ENCODE measurements around the gene CNOT6.
"Not testable (repeated sequence)": the region's sequence is repeated elsewhere in the genome, so short reads cannot be mapped to it uniquely, and the experiment has no call there.

Gene CNOT6

DNA sequence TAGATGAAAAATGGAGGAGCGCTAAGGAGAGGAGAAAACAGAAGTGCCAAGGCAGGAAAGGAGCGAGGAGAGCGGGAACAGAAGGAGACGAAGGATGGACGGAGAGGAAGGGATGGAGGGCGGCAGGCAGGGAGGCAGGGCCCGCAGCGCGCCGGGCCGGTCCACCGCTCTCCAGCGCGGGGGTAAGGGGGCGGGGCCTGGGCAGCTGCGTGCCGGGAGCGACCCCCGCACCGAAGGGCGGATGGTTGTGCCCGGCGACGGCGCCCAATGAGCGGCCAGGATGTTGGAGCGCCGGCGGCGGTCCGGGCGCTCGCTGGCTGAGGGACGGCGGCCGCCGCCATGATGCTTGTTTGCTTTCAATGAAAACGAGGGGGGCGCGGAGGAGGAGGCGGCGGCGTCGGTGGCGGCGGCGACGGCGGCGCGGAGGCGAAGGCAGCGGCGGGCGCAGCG, at the start of gene CNOT6:
CNOT6 (plus strand) TSS at position 320 of the 450 bp plus-strand sequence. CDS start 34,898 bp downstream, outside the sequence.
- DNase-seq: peak; percentile 93 to 97

DNA sequence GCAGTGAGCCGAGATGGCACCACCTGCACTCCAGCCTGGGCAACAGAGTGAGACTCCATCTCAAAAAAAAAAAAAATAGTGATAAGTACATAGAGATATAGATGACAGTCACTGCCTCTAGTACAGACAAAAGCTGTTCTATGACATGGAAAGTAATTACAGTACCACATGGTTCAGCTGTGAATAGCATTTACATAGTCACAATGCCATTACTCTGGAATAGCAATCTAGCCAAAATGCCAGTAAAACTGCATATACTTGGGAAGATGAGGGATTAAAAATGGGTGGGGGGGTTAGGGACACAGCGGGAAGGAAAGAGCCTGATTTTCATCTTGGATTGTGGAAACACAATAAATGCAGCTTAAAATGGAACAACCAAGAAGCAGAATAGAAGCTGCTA, 39.4 kb upstream of the CNOT6 start:
- no peak for DNase-seq

DNA sequence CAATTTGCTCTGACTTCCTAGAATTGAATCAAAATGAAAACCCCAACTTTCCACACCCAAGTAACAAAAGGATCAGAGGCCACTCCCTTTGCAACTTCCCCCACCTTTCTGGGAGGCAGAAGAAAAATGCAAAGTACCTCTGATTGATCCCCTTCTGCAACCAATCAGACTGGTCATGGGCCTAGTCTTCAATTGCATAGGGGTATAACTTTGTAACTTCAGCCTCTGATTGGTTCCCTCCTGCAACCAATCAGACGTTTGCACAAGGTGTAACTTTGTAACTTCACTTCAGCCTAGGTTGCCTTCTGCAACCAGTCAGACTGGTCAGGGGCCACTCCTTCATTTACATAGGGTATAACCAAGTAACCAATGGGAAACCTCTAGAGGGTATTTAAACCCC, 38.3 kb upstream of the CNOT6 start:
- no peak for DNase-seq

DNA sequence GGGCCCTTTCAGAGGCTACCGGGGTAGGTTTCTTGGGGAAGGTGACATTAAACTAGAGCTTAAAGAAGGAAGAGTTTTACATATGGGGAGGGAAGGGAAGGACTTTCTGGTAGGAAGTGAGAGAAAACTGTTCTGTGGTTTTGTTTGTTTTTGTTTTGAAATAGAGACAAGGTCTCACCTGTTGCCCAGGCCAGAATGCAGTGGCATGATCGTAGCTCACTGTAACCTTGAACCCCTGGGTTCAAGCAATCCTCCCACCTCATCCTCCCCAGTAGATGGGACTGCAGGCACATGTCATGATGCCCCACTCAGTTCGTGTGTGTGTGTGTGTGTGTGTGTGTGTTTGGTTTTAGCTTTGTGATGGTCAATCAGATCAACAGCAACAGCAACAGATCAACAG, 37.4 kb upstream of the CNOT6 start:
- no peak for DNase-seq

DNA sequence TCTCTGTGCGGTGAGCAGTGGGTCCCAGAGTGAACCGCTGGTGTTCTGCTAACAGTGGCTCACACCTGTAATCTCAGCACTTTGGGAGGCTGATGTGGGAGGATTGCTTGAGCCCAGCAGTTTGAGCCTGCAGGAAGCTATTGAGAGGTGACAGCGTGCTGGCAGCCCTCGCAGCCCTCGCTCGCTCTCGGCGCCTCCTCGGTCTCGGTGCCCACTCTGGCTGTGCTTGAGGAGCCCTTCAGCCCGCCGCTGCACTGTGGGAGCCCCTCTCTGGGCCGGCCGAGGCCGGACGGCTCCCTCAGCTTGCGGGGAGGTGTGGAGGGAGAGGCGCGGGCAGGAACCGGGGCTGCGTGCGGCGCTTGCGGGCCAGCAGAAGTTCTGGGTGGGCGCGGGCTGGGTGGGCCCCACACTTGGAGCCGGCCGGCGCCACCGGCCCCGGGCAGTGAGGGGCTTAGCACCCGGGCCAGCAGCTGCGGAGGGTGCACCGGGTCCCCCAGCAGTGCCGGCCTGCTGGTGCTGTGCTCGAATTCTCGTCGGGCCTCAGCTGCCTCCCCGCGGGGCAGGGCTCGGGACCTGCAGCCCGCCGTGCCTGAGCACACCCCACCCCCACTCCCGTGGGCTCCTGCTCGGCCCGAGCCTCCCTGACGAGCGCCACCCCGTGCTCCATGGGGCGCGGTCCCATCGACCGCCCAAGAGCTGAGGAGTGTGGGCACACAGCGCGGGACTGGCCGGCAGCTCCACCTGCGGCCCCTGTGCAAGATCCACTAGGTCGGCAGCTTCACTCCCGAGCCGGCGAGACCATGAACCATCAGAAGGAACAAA, 35.1 kb upstream of the CNOT6 start:
- not testable (repeated sequence) for DNase-seq

DNA sequence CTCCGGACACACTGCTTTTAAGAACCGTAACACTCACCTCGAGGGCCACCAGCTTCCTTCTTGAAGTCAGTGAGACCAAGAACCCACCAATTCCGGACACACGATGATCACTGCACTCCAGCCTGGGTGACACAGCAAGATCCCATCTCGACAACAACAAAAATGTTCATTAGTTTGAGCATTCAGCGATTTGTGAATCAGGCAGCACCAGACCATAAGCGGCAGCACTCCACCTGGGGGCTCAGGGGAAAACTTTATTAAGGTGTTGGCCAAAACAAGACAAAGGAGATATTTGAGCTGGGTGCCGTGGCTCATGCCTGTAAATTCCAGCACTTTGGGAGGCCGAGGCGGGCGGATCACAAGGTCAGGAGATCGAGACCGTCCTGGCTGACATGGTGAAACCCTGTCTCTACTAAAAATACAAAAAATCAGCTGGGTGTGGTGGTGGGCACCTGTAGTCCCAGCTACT, 34.5 kb upstream of the CNOT6 start:
- not testable (repeated sequence) for DNase-seq

DNA sequence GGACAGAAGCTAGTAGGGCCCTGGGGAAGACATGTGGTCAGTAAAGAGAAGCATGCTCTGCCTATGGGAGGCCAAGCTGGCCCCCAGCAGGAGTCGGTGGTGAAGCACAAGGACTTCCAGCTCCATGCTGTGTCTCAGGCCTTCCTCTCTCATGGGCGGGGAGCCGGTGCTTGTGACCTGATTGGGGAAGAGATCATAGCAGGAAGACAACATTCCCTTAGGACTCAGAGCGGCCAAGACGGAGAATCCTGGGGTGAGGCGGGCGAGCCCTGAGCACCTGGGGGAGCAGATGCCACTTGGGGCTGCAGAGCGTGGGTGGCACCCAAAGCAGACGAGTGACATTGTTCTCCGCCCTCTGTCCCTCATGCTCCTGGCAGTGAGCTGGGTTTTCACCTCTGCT, 33.3 kb upstream of the CNOT6 start:
- DNase-seq: no peak

DNA sequence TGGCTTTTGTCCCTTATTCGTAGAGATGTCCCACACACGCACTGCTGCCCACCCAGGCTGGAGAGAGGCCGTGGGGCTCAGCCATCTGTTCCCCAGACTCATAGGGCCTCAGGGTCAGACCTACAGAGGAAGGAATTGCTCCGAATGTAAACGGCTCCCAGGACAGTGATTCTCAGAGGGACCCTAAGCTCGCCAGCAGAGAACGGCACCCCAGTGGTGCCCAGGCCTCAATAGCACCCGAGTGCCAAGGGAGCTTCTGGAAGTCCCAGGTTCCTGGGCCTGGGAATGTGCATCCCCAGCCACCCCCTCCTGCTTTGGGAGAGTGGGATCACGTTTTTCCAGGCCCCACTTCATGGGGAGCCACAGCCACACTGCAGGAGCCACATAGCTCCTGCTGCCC, 32.9 kb upstream of the CNOT6 start:
- no peak for DNase-seq

DNA sequence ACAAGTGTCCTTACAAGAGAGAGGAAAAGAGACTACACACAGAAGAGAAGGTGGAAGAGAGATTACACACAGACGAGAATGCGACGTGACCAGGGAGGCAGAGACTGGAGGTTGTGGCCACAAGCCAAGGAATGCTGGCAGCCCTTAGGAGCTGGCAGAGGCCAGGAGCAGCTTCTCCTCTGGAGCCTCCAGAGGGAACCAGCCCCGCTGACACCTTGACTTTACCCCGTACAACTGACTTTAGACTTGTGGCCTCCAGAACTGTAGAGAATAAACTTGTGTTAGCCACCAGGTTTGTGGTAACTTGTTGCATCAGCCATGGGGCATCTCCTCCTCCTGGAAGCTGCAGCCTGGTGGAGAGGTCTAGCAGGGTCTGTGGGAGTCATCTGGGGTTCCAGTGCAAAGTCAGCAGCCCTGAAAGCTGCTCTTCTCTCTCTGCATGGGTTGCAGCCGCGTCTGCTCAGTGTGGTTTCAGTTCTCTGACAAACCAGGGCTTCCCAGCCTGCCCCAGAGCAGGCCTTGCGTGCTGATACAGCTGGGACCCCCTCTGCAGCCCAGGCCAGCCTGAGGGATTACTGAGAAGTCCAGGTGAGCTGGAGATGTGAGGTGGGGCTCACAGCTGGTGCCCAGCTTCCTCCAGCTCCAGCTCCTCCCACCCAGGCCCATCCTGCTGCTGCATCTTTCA, 30.8 kb upstream of the CNOT6 start:
- no peak for DNase-seq

DNA sequence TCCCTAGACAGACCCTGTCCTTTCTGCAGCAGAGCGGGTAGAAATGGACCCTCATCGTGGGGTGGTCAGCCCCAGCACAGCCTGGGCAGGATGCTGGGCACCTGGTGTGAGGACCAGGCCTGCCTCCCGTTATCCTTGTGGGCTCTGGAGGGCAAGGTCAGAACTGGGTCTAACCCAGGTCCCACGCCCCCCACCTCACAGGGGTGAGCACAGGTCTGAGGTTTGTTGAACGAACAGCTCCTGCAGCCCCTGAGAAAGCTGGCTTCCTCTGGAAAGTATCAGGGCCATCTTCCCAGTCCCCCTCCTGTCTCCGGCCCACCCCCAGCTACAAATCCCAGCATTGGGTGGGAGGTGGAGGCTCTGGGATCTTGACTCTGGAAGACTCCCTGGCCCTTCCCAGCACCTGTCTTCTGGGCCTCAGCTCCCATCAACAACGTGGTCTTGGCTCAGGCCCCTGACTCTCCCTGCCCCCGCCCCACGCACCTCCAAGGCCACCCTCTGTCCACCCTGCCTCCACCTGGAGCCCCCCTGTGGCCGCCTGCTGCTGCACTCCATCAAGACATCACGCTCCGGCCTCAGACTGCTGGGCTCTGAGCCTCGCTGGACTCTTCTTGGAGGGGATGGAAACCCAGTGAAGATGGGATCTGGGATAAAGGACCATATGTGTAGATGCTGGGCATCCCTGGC, 30.1 kb upstream of the CNOT6 start:
- DNase-seq: no peak

DNA sequence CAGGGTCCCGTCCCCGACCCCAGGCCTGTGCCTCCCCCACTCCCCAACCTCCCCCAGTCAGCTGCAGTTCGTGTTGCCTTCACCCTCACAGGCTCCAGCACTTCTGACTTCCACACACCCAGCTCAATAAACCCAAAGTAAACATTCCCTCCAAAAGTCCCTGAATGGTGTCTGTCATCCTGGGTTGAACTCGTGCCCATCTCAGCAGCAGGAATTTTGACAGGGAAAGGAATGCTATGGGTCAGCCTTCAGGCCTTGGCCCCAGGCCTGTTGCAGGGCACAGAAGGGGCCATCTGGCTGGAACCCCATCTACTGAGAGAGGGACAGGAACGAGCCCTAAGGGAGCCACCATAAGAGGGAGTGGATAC, 29.6 kb upstream of the CNOT6 start:
- no peak for DNase-seq

DNA sequence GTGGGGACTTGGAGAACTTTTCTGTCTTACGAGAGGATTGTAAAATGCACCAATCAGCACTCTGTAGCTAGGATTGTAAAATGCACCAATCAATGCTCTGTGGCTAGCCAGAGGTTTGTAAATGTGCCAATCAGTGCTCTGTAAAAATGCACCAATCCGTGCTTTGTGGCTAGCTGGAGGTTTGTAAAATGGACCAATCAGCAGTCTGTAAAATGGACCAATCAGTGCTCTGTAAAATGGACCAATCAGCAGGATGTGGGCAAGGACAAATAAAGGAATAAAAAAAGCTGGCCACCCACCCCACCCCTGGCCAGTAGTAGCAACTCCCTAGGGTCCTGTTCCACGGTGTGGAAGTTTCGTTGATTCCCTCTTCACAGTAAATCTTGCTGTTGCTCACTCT, 29.1 kb upstream of the CNOT6 start:
- not testable (repeated sequence) for DNase-seq

DNA sequence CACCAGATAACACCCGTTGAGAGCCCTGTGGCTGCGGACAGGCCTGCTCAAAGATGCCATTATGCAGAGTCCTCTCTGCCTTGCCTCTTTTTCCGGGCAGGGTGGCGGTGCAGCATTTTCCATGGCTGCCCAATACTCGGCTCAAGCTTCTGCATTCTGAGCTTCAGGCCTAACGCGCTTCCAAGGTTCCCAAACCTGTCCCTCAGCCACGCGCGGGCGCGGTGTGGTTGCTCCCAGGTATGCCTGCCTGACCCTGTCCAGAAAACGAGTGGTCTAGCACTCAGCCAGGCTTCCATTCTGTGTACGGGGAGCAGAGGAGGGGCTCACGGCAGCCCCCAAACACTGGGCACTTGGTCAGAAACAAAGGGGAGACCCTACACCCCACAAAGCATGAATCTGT, 27.9 kb upstream of the CNOT6 start:
- DNase-seq: no peak

DNA sequence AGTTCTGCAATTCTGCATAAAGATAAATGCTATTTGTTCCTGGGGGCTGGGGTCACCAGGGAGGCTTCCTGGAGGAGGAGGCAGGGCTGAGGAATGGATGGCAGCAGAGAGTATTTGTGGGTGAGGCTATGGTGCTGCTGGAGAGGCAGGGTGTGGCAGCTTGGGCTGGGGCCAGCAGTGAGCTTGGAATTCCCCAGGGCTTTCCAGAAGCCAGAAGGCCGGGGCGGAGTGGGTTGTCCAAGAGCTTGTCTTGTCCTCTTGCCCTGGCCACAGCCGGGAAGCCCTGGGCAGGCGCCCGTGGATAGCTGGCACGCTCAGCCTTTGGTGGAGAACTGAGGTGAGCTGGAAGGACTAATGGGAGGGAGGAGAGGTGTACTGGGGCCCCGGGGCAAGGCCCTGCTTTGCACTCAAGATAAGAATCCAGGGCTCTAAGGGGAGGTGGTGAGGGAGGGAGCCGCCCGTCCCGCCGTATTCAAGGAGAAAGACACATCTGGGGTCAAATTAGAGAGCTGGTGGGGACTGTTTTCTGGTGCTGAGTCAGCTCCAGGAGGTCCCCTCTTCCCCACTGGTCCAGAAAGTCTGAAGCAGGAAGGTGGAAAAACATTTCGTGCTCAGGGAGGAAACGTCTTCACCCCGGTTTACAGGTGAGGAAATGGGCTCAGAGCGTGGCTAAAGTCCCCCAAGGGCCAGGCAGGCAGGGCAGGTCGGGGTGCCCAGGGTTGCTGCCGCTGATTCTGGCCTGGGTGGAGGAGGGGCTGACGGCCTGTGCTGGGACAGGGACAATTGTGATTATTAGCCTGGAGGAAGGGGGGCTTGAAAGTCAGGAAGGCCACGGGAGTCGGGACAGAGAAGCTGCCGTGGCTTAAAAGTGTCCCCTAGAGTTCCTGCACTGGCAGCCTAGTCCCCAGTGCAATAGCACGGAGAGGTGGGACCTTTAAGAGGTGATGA, 26.9 kb upstream of the CNOT6 start:
- DNase-seq: no peak

DNA sequence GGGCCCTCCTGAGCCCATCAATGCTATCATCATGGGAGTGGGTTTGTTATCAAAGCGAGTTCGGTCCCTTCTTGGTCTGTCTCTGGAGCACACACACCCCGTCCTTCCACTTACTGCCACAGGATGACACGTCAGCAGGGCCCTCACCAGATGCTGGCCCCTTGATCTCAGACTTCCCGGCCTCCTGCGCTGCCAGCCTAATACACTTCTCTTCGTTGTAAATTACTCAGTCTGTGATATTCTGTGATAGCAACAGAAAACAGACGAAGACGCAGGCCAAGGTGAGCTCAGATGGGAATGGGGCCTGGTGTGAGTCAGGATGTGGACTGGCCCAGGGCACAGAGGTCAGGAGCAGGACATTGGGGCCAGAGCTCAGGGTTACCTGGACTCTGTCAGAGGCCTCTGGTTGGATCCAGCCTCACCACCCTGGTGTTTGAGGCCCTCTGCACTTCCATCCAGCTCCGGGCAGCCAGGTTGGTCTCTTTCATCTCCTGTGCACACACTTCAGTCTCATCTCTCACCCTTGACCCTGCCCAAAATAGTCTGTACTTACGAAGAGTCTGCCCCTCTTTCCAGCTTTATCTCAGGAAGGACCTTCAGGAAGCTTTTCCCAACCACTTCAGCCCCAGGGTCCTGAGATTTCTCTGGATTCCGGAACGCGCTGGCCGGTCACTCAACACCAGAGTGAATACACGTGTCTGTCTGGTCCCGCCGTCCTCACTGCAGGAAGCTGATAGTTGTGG, 26.0 kb upstream of the CNOT6 start:
- no peak for DNase-seq

DNA sequence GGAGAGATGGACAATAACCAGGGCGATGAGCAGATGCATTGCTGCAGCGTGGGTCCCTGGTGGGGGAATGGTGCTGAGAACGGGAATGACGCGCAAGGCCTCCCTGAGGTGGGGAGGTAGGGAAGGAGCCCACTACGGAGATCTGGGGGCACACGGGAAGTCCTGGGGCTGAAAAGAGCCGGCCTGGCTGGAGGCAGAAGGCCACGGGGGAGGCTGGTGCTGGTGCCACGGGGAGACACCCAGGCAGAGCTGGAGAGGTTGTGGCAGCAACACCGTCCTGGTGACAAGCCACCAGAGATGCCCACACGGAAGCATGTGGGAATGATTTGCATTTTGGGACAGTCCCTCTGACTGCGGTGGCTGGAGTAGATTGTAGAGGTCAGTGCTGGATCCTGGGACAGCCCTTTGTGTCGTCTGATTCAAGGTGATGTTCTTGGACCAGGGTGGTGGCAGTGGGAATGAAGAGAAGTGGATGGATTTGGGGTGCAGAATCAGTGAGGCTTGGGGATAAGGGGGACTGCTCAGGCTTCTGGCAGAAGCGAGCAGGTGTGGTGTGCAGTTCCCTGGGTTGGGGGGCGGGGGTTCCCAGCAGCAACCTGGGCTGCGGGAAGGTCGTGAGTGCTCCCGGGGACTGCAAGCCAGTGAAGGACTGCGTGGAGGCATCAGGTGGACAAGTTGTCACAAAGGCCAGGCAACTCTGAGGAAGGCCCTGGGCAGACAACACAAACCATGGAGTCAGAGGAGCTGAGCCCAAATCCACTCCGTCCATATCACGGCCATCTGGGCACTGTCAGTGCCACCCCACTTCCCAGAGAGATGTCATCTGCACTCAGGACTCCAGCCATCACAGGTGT, 25.2 kb upstream of the CNOT6 start:
- DNase-seq: no peak

DNA sequence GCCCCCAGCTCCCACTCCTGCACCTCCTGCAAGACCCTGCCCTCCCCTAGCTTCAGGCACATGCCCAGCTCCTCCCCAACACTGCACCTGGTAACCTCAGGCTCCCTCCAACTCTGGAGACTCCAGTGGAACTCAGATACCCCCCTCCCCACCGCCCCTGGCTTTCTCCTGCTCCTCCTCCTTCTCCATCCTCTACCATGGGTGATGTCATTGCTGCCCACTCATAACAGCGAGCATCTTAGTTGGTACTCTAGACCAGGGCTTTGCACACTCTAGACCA, 24.7 kb upstream of the CNOT6 start:
- no peak for DNase-seq

DNA sequence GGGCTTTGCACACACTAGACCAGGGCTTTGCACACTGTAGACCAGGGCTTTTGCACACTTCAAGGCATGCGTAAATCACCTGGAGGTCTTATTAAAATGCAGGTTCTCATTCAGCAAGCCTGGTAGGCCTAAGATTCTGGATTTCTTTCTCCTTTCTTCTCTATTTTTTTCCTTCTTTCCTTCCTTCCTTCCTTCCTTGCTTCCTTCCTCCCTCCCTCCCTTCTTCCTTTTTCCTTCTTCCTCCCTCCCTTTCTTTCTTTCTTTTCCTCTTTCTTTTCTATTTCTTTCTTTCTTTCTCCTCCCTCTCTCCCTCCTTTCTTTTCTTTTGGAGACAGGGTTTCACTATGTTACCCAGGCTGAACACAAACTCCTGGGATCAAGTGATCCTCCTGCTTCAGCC, 24.3 kb upstream of the CNOT6 start:
- no peak for DNase-seq

DNA sequence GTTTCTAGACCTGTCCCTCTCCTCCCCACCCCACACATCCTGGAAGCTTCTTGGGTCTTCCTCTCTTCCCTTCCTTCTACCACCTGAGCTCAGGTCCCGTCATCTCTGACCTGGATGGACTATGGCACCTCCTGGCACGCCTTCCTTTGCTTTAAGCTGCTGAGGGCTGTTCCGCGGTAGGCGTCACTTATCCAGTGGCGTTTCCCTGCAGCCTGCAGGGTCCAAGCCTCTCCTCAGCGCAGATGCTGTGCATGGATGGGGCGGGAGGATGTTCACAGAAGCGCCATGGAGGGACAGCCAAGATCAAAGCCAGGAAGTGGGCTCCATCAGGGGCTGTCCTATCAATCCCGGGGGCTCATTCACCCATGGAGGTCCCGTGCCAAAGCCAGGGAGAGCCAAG, 23.8 kb upstream of the CNOT6 start:
- no peak for DNase-seq

DNA sequence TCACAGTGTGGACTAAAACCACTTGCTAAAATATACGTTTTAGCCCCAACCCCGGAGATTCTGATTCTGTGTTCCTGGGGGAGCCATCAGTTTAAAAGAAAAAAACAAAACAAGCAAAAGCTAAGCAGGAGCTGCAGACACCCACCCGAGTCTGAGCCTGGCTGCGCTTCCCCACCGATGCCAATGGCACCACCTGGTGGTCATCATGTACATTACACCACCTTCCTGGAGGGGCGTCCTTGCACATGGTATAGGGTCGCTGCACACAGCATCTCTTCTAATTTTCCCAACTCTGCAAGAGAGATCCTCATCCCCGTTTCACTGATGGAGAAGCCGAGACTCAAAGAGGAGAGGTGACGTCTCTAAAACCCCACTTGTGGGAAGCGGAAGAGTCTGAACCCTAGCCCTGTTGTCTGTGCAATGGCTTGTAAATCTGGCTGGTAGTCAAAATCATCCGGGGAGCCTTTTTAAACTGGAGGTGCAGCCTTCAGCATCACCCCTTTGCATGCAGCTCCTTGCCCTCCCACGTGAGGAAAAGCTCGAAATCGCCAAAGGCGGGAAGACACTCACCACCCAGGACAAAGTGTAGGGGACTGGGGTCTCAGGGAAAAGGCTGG, 23.1 kb upstream of the CNOT6 start:
- DNase-seq: peak; percentile 50 to 62

DNA sequence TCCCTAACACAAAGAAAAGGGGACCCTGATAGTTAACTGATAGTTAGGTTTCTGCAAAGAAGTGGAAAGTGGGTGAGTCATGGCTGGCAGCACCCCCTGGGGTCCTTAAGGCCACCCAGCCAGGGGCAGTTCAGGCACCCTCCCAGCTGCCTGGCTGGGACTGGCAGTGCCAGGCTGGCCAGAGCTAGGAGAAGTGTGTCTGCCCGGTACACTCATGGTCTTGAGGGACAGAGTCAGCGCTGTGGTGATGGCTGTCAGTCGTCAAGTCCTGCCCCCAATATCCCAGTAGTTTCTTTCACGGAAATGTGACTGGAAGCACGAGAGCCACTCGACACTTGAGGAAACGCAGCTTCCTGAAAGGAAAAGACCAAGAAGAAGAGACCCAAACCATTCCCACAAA, 22.3 kb upstream of the CNOT6 start:
- no peak for DNase-seq
